Activated naive CD4-positive, alpha-beta T cell treated with anti-CD3 and anti-CD28 coated beads, Interleukin-2, amount 50 U/mL, for 24 hours (primary cell): ENCODE results near the gene NOX4.

Source experiments
- H3K27ac Mint-ChIP-seq: one replicate; pipeline ENCODE4 v1.8.0; 2021; ENCODE audit warnings: mild to moderate bottlenecking, mixed read lengths
- H3K27me3 Mint-ChIP-seq: one replicate; pipeline ENCODE4 v1.8.0; 2021; ENCODE audit warnings: mixed read lengths
- H3K36me3 Mint-ChIP-seq: one replicate; pipeline ENCODE4 v1.8.0; 2021; ENCODE audit warnings: mixed read lengths
- H3K4me1 Mint-ChIP-seq: one replicate; pipeline ENCODE4 v1.8.0; 2021; ENCODE audit warnings: mixed read lengths
- H3K4me3 Mint-ChIP-seq: one replicate; pipeline ENCODE4 v1.8.0; 2021; ENCODE audit warnings: mild to moderate bottlenecking, mixed read lengths
- H3K9me3 Mint-ChIP-seq: one replicate; pipeline ENCODE4 v1.8.0; 2021; ENCODE audit warnings: mixed read lengths

NOX4 gene

GRCh38 chr11:89493431-89493830 lies 2.3 kb upstream of the NOX4 start:
- no peaks in the 10 kb centered on the region for H3K36me3 Mint-ChIP-seq
- H3K27ac Mint-ChIP-seq, result no peak overlapping the region
- H3K4me1 Mint-ChIP-seq, result no peaks in the 10 kb centered on the region
- peaks cover 18% of the 10 kb centered on the region for H3K27me3 Mint-ChIP-seq
- H3K9me3 Mint-ChIP-seq, result no peaks in the 10 kb centered on the region
- H3K4me3 Mint-ChIP-seq, result no peak overlapping the region

- Mint-ChIP-seq H3K27ac (no peak overlapping the region), H3K4me3 (no peak overlapping the region), H3K9me3 (no peaks in the 10 kb centered on the region), H3K4me1 (no peaks in the 10 kb centered on the region), H3K27me3 (peaks cover 16% of the 10 kb centered on the region), H3K36me3 (no peaks in the 10 kb centered on the region)
Observed at GRCh38 chr11:89490602-89490980, 584 bp downstream of the NOX4 start.

- Mint-ChIP-seq H3K4me3 (no peak overlapping the region), H3K27ac (no peak overlapping the region), H3K36me3 (no peaks in the 10 kb centered on the region), H3K4me1 (no peaks in the 10 kb centered on the region), H3K27me3 (peaks cover 16% of the 10 kb centered on the region), H3K9me3 (no peaks in the 10 kb centered on the region)
Observed at GRCh38 chr11:89489930-89490329, 1.2 kb downstream of the NOX4 start.

- no peak overlapping the region for H3K27ac Mint-ChIP-seq
- no peaks in the 10 kb centered on the region for H3K36me3 Mint-ChIP-seq
- peaks cover 12% of the 10 kb centered on the region for H3K27me3 Mint-ChIP-seq
- H3K4me1 Mint-ChIP-seq, result no peaks in the 10 kb centered on the region
- no peaks in the 10 kb centered on the region for H3K9me3 Mint-ChIP-seq
- no peak overlapping the region for H3K4me3 Mint-ChIP-seq
Observed at GRCh38 chr11:89487016-89487415, 4.2 kb downstream of the NOX4 start.

GRCh38 chr11:89484896-89485295 lies 6.3 kb downstream of the NOX4 start:
- Mint-ChIP-seq H3K9me3 (no peaks in the 10 kb centered on the region), H3K4me1 (no peaks in the 10 kb centered on the region), H3K36me3 (no peaks in the 10 kb centered on the region), H3K27me3 (peaks cover 1% of the 10 kb centered on the region), H3K4me3 (no peak overlapping the region), H3K27ac (no peak overlapping the region)

GRCh38 chr11:89477175-89477574 lies 14.0 kb downstream of the NOX4 start:
- H3K4me1 Mint-ChIP-seq, result no peaks in the 10 kb centered on the region
- no peaks in the 10 kb centered on the region for H3K36me3 Mint-ChIP-seq
- H3K9me3 Mint-ChIP-seq, result no peaks in the 10 kb centered on the region
- no peaks in the 10 kb centered on the region for H3K27me3 Mint-ChIP-seq
- no peak overlapping the region for H3K27ac Mint-ChIP-seq
- H3K4me3 Mint-ChIP-seq, result no peak overlapping the region

- no peaks in the 10 kb centered on the region for H3K36me3 Mint-ChIP-seq
- H3K4me1 Mint-ChIP-seq, result no peaks in the 10 kb centered on the region
- H3K4me3 Mint-ChIP-seq, result no peak overlapping the region
- peaks cover 9% of the 10 kb centered on the region for H3K9me3 Mint-ChIP-seq
- H3K27me3 Mint-ChIP-seq, result no peaks in the 10 kb centered on the region
- H3K27ac Mint-ChIP-seq, result no peak overlapping the region
Observed at GRCh38 chr11:89463266-89463780, 27.9 kb downstream of the NOX4 start.

GRCh38 chr11:89458716-89459115 lies 32.5 kb downstream of the NOX4 start:
- H3K9me3 Mint-ChIP-seq, result peaks cover 12% of the 10 kb centered on the region
- no peak overlapping the region for H3K4me3 Mint-ChIP-seq
- H3K27me3 Mint-ChIP-seq, result no peaks in the 10 kb centered on the region
- H3K36me3 Mint-ChIP-seq, result no peaks in the 10 kb centered on the region
- no peaks in the 10 kb centered on the region for H3K4me1 Mint-ChIP-seq
- H3K27ac Mint-ChIP-seq, result no peak overlapping the region

- H3K9me3 Mint-ChIP-seq, result peaks cover 12% of the 10 kb centered on the region
- no peak overlapping the region for H3K4me3 Mint-ChIP-seq
- no peaks in the 10 kb centered on the region for H3K36me3 Mint-ChIP-seq
- no peaks in the 10 kb centered on the region for H3K4me1 Mint-ChIP-seq
- no peaks in the 10 kb centered on the region for H3K27me3 Mint-ChIP-seq
- no peak overlapping the region for H3K27ac Mint-ChIP-seq
Observed at GRCh38 chr11:89457190-89457589, 34.0 kb downstream of the NOX4 start.

GRCh38 chr11:89456681-89457080 lies 34.5 kb downstream of the NOX4 start:
- Mint-ChIP-seq H3K9me3 (peaks cover 12% of the 10 kb centered on the region), H3K4me3 (no peak overlapping the region), H3K27ac (no peak overlapping the region), H3K27me3 (no peaks in the 10 kb centered on the region), H3K4me1 (no peaks in the 10 kb centered on the region), H3K36me3 (no peaks in the 10 kb centered on the region)

- no peaks in the 10 kb centered on the region for H3K36me3 Mint-ChIP-seq
- H3K4me1 Mint-ChIP-seq, result no peaks in the 10 kb centered on the region
- H3K27me3 Mint-ChIP-seq, result no peaks in the 10 kb centered on the region
- no peak overlapping the region for H3K4me3 Mint-ChIP-seq
- no peak overlapping the region for H3K27ac Mint-ChIP-seq
- no peaks in the 10 kb centered on the region for H3K9me3 Mint-ChIP-seq
Observed at GRCh38 chr11:89452780-89453179, 38.4 kb downstream of the NOX4 start.

- H3K27ac Mint-ChIP-seq, result no peak overlapping the region
- H3K4me3 Mint-ChIP-seq, result no peak overlapping the region
- peaks cover 7% of the 10 kb centered on the region for H3K9me3 Mint-ChIP-seq
Observed at GRCh38 chr11:89447845-89448244, 43.3 kb downstream of the NOX4 start.

GRCh38 chr11:89443361-89444322 lies 47.5 kb downstream of the NOX4 start:
- H3K27ac Mint-ChIP-seq, result no peak overlapping the region
- H3K27me3 Mint-ChIP-seq, result no peaks in the 10 kb centered on the region
- H3K36me3 Mint-ChIP-seq, result no peaks in the 10 kb centered on the region
- H3K9me3 Mint-ChIP-seq, result peaks cover 7% of the 10 kb centered on the region
- no peak overlapping the region for H3K4me3 Mint-ChIP-seq
- H3K4me1 Mint-ChIP-seq, result no peaks in the 10 kb centered on the region

More at GRCh38 chr11:89447845-89448244, 43.3 kb downstream of the NOX4 start:
- no peaks in the 10 kb centered on the region for H3K4me1 Mint-ChIP-seq
- H3K36me3 Mint-ChIP-seq, result no peaks in the 10 kb centered on the region
- H3K27me3 Mint-ChIP-seq, result no peaks in the 10 kb centered on the region

- Mint-ChIP-seq H3K36me3 (no peaks in the 10 kb centered on the region), H3K27ac (no peak overlapping the region), H3K27me3 (no peaks in the 10 kb centered on the region), H3K4me3 (no peak overlapping the region), H3K4me1 (no peaks in the 10 kb centered on the region), H3K9me3 (peaks cover 7% of the 10 kb centered on the region)
Observed at GRCh38 chr11:89442801-89443200, 48.4 kb downstream of the NOX4 start.

GRCh38 chr11:89441606-89442005 lies 49.6 kb downstream of the NOX4 start:
- Mint-ChIP-seq H3K4me1 (no peaks in the 10 kb centered on the region), H3K4me3 (no peak overlapping the region), H3K27ac (no peak overlapping the region), H3K36me3 (no peaks in the 10 kb centered on the region), H3K27me3 (no peaks in the 10 kb centered on the region), H3K9me3 (peaks cover 7% of the 10 kb centered on the region)

GRCh38 chr11:89437317-89437716 lies 53.9 kb downstream of the NOX4 start:
- Mint-ChIP-seq H3K27ac (no peak overlapping the region), H3K4me3 (no peak overlapping the region), H3K9me3 (no peaks in the 10 kb centered on the region), H3K4me1 (no peaks in the 10 kb centered on the region), H3K27me3 (peaks cover 1% of the 10 kb centered on the region), H3K36me3 (no peaks in the 10 kb centered on the region)
